Left forelimb (tissue), 1 donor: ENCODE measurements around the gene CEP350.
"Not testable (repeated sequence)": the region's sequence is repeated elsewhere in the genome, so short reads cannot be mapped to it uniquely, and the experiment has no call there.

Experiments
- DNase-seq: peaks from one replicate; pipeline ENCODE4 v3.0.0-alpha.2; 2018; ENCODE audit warnings: low spot score

Gene CEP350

GRCh38 chr1:179951383-179952144 is 3.0 kb upstream of the CEP350 start:
- no peak for DNase-seq

GRCh38 chr1:179952186-179952585 is 2.4 kb upstream of the CEP350 start:
- DNase-seq, result no peak

GRCh38 chr1:179953974-179954492 is 577 bp upstream of the CEP350 start:
- DNase-seq, result no peak

GRCh38 chr1:179955287-179955680 is 674 bp downstream of the CEP350 start:
- DNase-seq, result no peak

- DNase-seq, result no peak
Observed at GRCh38 chr1:179955731-179956130, 1.1 kb downstream of the CEP350 start.

- no peak for DNase-seq
Observed at GRCh38 chr1:179958359-179958758, 3.7 kb downstream of the CEP350 start.

- DNase-seq, result not testable (repeated sequence)
Observed at GRCh38 chr1:179962168-179962567, 7.6 kb downstream of the CEP350 start.

- DNase-seq, result no peak
Observed at GRCh38 chr1:179966551-179966950, 11.9 kb downstream of the CEP350 start.

GRCh38 chr1:179968284-179968993 is 13.8 kb downstream of the CEP350 start:
- no peak for DNase-seq

- no peak for DNase-seq
Observed at GRCh38 chr1:179968994-179969919, 14.6 kb downstream of the CEP350 start.

GRCh38 chr1:179969962-179970361 is 15.4 kb downstream of the CEP350 start:
- no peak for DNase-seq

GRCh38 chr1:179971563-179972496 is 17.2 kb downstream of the CEP350 start:
- DNase-seq, result no peak

- no peak for DNase-seq
Observed at GRCh38 chr1:179973198-179974110, 18.8 kb downstream of the CEP350 start.

- no peak for DNase-seq
Observed at GRCh38 chr1:179976970-179977651, 22.5 kb downstream of the CEP350 start.

- no peak for DNase-seq
Observed at GRCh38 chr1:179978199-179979079, 23.8 kb downstream of the CEP350 start.

GRCh38 chr1:179984101-179984500 is 29.5 kb downstream of the CEP350 start:
- DNase-seq, result no peak

GRCh38 chr1:179984942-179985341 is 30.3 kb downstream of the CEP350 start:
- no peak for DNase-seq

GRCh38 chr1:179990847-179991246 is 36.2 kb downstream of the CEP350 start:
- DNase-seq, result no peak
